ENCODE results near the gene CMTM3. TPM values are rescaled to one million over a fixed set of nuclear protein-coding genes. Genes with fewer than 3 reads are reported as not detected.
A peak's percentile ranks its signal among the peaks of the same experiment; 100 is the strongest.

CMTM3 gene
- total and polyA plus RNA-seq, 2 donors = 29.2 to 33.4 TPM

GRCh38 chr16:66640724-66641314, 36.3 kb downstream of the CMTM3 start:
- no peak overlapping the region for H3K4me3 ChIP-seq (ENCODE audit: low read depth, low read length)
- H3K27ac ChIP-seq (ENCODE audit: low read depth) = no peak overlapping the region
- no peaks in the 10 kb centered on the region for H3K36me3 ChIP-seq (ENCODE audit: insufficient read depth)
- DNase-seq (ENCODE audit: extremely low spot score) = no peak
- no peaks in the 10 kb centered on the region for H3K4me1 ChIP-seq (ENCODE audit: insufficient read depth)
- WGBS = 96% methylated on average over 3 of the region's 3 CpGs

- no peaks in the 10 kb centered on the region for H3K4me1 ChIP-seq (ENCODE audit: insufficient read depth)
- H3K36me3 ChIP-seq (ENCODE audit: insufficient read depth) = no peaks in the 10 kb centered on the region
- no peak overlapping the region for H3K27ac ChIP-seq (ENCODE audit: low read depth)
- no peak overlapping the region for H3K4me3 ChIP-seq (ENCODE audit: low read depth, low read length)
- 96% methylated on average over 1 of the region's 1 CpG for WGBS
- DNase-seq (ENCODE audit: extremely low spot score) = no peak
Observed at GRCh38 chr16:66641387-66641786, 36.9 kb downstream of the CMTM3 start.

- H3K36me3 ChIP-seq (ENCODE audit: insufficient read depth) = no peaks in the 10 kb centered on the region
- no peak overlapping the region for H3K27ac ChIP-seq (ENCODE audit: low read depth)
- peaks cover 2% of the 10 kb centered on the region for H3K4me1 ChIP-seq (ENCODE audit: insufficient read depth)
- WGBS = 97% methylated on average over 1 of the region's 1 CpG
- no peak for DNase-seq (ENCODE audit: extremely low spot score)
- no peak overlapping the region for H3K4me3 ChIP-seq (ENCODE audit: low read depth, low read length)
Observed at GRCh38 chr16:66647866-66648265, 43.4 kb downstream of the CMTM3 start.

DNA sequence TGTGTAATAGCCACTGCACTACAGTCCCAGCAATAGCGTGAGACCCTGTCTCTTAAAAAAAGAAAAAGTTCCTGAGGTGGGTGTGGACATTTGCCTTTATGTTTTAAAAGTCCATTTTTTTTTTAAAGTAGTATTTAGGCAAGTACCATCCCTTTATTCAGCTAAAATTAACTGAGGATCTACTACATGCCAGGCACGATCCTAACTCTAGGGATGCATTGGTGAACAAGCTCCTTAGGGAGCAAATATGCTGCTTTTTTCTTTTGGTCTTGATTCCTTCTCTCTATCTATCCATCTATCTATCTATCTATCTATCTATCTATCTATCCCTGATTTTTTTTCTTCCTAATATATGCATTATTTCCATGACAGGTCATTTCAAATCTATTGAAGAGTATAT, 44.7 kb downstream of the CMTM3 start:
- no peak overlapping the region for H3K27ac ChIP-seq (ENCODE audit: low read depth)
- WGBS = 95% methylated on average over 2 of the region's 2 CpGs
- H3K4me1 ChIP-seq (ENCODE audit: insufficient read depth) = peaks cover 3% of the 10 kb centered on the region

GRCh38 chr16:66649636-66650205, 45.2 kb downstream of the CMTM3 start:
- Histone ChIP-seq H3K4me1 (ENCODE audit: insufficient read depth) (peaks cover 3% of the 10 kb centered on the region), H3K4me3 (ENCODE audit: low read depth, low read length) (no peak overlapping the region), H3K36me3 (ENCODE audit: insufficient read depth) (no peaks in the 10 kb centered on the region), H3K27ac (ENCODE audit: low read depth) (no peak overlapping the region)
- no peak for DNase-seq (ENCODE audit: extremely low spot score)
- WGBS = 84% methylated on average over 9 of the region's 9 CpGs

More for the DNA sequence above, 44.7 kb downstream of the CMTM3 start:
- no peak overlapping the region for H3K4me3 ChIP-seq (ENCODE audit: low read depth, low read length)
- DNase-seq (ENCODE audit: extremely low spot score) = no peak
- no peaks in the 10 kb centered on the region for H3K36me3 ChIP-seq (ENCODE audit: insufficient read depth)

DNA sequence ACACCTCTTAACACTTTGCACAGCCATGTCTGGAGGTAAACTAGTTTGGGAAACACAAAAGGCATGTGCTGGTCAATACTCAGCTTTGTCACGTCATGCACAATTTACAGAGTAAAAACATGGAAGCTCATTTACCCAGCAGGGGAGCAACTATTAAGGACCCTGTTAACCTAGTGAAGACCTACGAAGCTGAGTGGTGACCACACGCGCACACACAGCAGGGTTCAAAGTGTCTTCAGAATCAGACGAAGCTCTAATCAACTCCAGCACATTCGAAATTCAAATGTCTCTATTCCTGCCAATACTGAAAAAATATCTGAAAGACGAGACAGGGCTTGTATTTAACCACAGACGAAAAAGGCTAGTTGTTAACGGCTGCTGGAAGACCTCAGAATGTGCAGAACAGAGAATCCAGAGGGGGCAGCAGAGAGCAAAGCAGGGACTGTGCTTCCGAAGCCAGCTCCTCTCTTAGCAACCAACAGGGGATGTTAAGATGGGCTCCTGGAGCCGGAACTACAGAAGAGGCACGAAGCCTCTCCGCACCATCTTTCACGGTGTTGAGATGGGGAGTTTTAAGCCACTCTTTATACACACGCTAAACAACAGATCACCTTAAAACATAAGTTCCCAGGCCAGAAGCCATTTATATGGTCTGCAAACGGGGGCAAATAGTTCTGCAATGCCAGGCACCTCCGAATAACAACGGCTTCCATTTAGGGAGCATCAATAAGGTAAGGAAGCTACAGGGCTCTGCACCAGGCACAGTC, 46.4 kb downstream of the CMTM3 start:
- H3K36me3 ChIP-seq (ENCODE audit: insufficient read depth) = no peaks in the 10 kb centered on the region
- H3K4me1 ChIP-seq (ENCODE audit: insufficient read depth) = peaks cover 3% of the 10 kb centered on the region
- DNase-seq (ENCODE audit: extremely low spot score) = peak; percentile 90
- no peak overlapping the region for H3K4me3 ChIP-seq (ENCODE audit: low read depth, low read length)
- WGBS = 23% methylated on average over 18 of the region's 18 CpGs
- H3K27ac ChIP-seq (ENCODE audit: low read depth) = no peak overlapping the region

- Histone ChIP-seq H3K4me1 (ENCODE audit: insufficient read depth) (peaks cover 3% of the 10 kb centered on the region), H3K4me3 (ENCODE audit: low read depth, low read length) (no peak overlapping the region), H3K27ac (ENCODE audit: low read depth) (no peak overlapping the region), H3K36me3 (ENCODE audit: insufficient read depth) (no peaks in the 10 kb centered on the region)
- WGBS = 71% methylated on average over 2 of the region's 2 CpGs
- DNase-seq (ENCODE audit: extremely low spot score) = no peak
Observed at GRCh38 chr16:66651474-66651765, 46.9 kb downstream of the CMTM3 start.

DNA sequence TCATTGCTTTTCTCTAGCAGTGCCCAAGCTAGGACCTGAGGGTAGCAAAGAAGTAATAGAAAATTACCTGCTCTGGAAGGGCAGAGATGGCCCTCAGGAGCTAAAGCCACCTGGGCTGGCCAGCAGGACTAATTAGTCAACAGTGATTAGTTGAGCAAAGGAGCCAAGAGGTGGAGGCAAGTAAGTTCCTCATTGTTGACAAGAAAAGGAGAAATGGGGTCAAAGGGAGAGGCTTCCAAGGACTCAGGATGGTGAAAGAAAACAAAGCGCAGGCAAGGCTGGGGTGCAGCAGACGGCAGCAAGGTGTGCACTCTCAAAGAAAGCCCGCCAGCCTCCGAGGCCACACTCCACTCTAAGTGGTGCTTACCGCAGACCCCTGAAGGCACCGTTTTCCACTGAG, 47.5 kb downstream of the CMTM3 start:
- no peak overlapping the region for H3K4me3 ChIP-seq (ENCODE audit: low read depth, low read length)
- no peak for DNase-seq (ENCODE audit: extremely low spot score)
- no peaks in the 10 kb centered on the region for H3K36me3 ChIP-seq (ENCODE audit: insufficient read depth)
- WGBS = 92% methylated on average over 6 of the region's 6 CpGs
- peaks cover 3% of the 10 kb centered on the region for H3K4me1 ChIP-seq (ENCODE audit: insufficient read depth)
- no peak overlapping the region for H3K27ac ChIP-seq (ENCODE audit: low read depth)

DNA sequence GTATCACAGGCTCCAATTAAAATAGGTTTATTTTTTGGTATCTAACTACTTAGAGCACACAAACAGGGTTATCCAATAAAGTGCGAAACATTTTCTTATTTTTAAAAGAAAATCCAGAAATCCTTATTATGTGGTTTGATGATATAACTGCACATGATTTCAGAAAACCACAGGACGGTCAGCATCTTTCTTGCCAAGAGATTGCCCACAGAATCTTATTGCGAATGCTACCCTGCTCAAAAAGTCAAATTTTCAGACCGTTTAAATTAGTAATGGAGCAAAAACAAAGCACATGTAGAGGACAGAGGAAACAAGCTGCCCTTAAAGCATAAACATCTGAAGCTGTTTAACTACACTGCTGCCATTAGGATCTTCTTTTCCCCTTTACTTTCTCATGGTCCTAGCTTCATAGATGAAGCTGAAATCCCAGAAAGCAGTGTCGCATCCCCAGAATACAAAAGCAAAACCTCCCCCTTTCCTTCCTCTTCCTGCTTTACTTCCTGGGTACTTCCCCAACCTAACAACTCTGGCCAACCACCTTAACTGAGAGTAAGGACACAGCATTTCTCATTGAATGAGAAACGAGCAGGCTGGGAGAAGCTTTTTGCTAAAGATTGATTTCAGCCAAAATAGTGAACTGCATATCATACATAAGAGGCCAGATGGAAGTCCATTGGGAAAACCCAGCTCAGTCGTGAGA, 48.3 kb downstream of the CMTM3 start:
- H3K4me1 ChIP-seq (ENCODE audit: insufficient read depth) = peaks cover 3% of the 10 kb centered on the region
- H3K36me3 ChIP-seq (ENCODE audit: insufficient read depth) = no peaks in the 10 kb centered on the region
- H3K27ac ChIP-seq (ENCODE audit: low read depth) = no peak overlapping the region
- 76% methylated on average over 7 of the region's 7 CpGs for WGBS
- no peak overlapping the region for H3K4me3 ChIP-seq (ENCODE audit: low read depth, low read length)
- no peak for DNase-seq (ENCODE audit: extremely low spot score)

- no peak for DNase-seq (ENCODE audit: extremely low spot score)
- H3K36me3 ChIP-seq (ENCODE audit: insufficient read depth) = no peaks in the 10 kb centered on the region
- no peak overlapping the region for H3K4me3 ChIP-seq (ENCODE audit: low read depth, low read length)
- WGBS = 94% methylated on average over 6 of the region's 6 CpGs
- peaks cover 3% of the 10 kb centered on the region for H3K4me1 ChIP-seq (ENCODE audit: insufficient read depth)
- no peak overlapping the region for H3K27ac ChIP-seq (ENCODE audit: low read depth)
Observed at GRCh38 chr16:66653581-66654350, 49.3 kb downstream of the CMTM3 start.

DNA sequence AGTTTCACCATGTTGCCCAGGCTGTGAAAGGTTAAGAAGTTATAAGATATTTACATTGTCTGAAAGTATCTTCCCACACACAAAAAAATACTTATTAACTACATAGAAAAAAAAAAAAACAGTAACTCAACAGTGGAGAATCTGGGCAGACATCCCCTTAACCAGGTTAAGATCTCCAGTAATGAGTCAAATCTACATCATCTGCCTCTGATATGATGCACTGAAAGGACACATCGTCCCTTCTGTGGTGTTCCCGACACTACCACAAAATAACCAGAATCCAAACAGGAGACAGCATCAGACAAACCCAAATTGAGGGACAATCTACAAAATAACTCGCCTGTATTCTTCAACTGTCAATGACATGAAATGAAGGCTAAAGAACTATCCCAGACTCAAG, 52.0 kb downstream of the CMTM3 start:
- Histone ChIP-seq H3K27ac (ENCODE audit: low read depth) (no peak overlapping the region), H3K4me1 (ENCODE audit: insufficient read depth) (peaks cover 3% of the 10 kb centered on the region), H3K36me3 (ENCODE audit: insufficient read depth) (no peaks in the 10 kb centered on the region), H3K4me3 (ENCODE audit: low read depth, low read length) (no peak overlapping the region)
- WGBS = 94% methylated on average over 3 of the region's 3 CpGs
- no peak for DNase-seq (ENCODE audit: extremely low spot score)

GRCh38 chr16:66658143-66658859, 53.8 kb downstream of the CMTM3 start:
- no peaks in the 10 kb centered on the region for H3K36me3 ChIP-seq (ENCODE audit: insufficient read depth)
- H3K4me3 ChIP-seq (ENCODE audit: low read depth, low read length) = no peak overlapping the region
- WGBS = 76% methylated on average over 6 of the region's 6 CpGs
- H3K27ac ChIP-seq (ENCODE audit: low read depth) = no peak overlapping the region
- no peaks in the 10 kb centered on the region for H3K4me1 ChIP-seq (ENCODE audit: insufficient read depth)
- DNase-seq (ENCODE audit: extremely low spot score) = no peak

- no peak overlapping the region for H3K4me3 ChIP-seq (ENCODE audit: low read depth, low read length)
- DNase-seq (ENCODE audit: extremely low spot score) = no peak
- 98% methylated on average over 5 of the region's 5 CpGs for WGBS
- no peaks in the 10 kb centered on the region for H3K36me3 ChIP-seq (ENCODE audit: insufficient read depth)
- no peak overlapping the region for H3K27ac ChIP-seq (ENCODE audit: low read depth)
- H3K4me1 ChIP-seq (ENCODE audit: insufficient read depth) = no peaks in the 10 kb centered on the region
Observed at GRCh38 chr16:66658860-66659190, 54.3 kb downstream of the CMTM3 start.

Measured in urinary bladder (tissue), 4 donors.